Liver (tissue), 9 donors: ENCODE data around the gene EIF4E3. TPM values are rescaled to one million over a fixed set of nuclear protein-coding genes. Genes with fewer than 3 reads are reported as not detected.

Experiments used
- DNase-seq: peaks from one replicate; pipeline ENCODE4 v3.0.0-alpha.2; 2017; ENCODE audit warnings: low spot score
- H3K27ac ChIP-seq, 2 donors: one replicate each; pipeline ENCODE4 v1.7.0; 2013; ENCODE audit warnings: inconsistent platforms in 2 of 2, low read length in 2 of 2, control low read depth in 1 of 2, low read depth in 1 of 2, mild to moderate bottlenecking in 1 of 2
- H3K27me3 ChIP-seq, 4 donors: one replicate each; pipeline versions ENCODE4 v1.6.1 to v1.7.0; 2013; ENCODE audit warnings: low read length in 3 of 4, inconsistent platforms in 1 of 4, mild to moderate bottlenecking in 1 of 4, moderate library complexity in 1 of 4; ENCODE audit not compliant: control insufficient read depth in 4 of 4, insufficient read depth in 4 of 4
- H3K36me3 ChIP-seq, 4 donors: one replicate each; pipeline versions ENCODE4 v1.6.1 to v1.7.0; 2013; ENCODE audit warnings: low read length in 3 of 4, mild to moderate bottlenecking in 3 of 4, low read depth in 1 of 4, moderate library complexity in 1 of 4; ENCODE audit not compliant: control insufficient read depth in 4 of 4, insufficient read depth in 3 of 4
- H3K4me1 ChIP-seq, 4 donors: one replicate each; pipeline versions ENCODE4 v1.6.1 to v1.7.0; 2013; ENCODE audit warnings: low read length in 3 of 4, mild to moderate bottlenecking in 3 of 4, moderate library complexity in 1 of 4; ENCODE audit not compliant: control insufficient read depth in 4 of 4, insufficient read depth in 4 of 4
- H3K4me3 ChIP-seq, 3 donors: one replicate each; pipeline versions ENCODE4 v1.6.1 to v1.7.0; 2013; ENCODE audit warnings: low read length in 3 of 3, control low read depth in 1 of 3, low read depth in 1 of 3, mild to moderate bottlenecking in 1 of 3
- H3K9ac ChIP-seq, 2 donors: one replicate each; pipeline ENCODE4 v1.7.0; 2013; ENCODE audit warnings: low read length in 2 of 2, mild to moderate bottlenecking in 2 of 2, moderate library complexity in 2 of 2, control low read depth in 1 of 2, low read depth in 1 of 2
- H3K9me3 ChIP-seq, 4 donors: one replicate each; pipeline versions ENCODE4 v1.6.1 to v1.7.0; 2013; ENCODE audit warnings: low read length in 3 of 4; ENCODE audit not compliant: control insufficient read depth in 4 of 4
- CTCF ChIP-seq: fragments of 150-350 bp; IDR thresholded peaks from 2 replicates; pipeline ENCODE4 v1.5.1; 2017; ENCODE audit warnings: improper control_type of control experiment, low read depth, low read length; ENCODE audit not compliant: missing input control
- EGR1 ChIP-seq, 2 donors: IDR thresholded peaks; 2 replicates each; pipeline ENCODE4 v1.6.1; 2016 to 2018; ENCODE audit warnings: antibody characterized with exemption in 2 of 2, low read depth in 2 of 2
- FOXA1 ChIP-seq: IDR thresholded peaks from 2 replicates; pipeline ENCODE4 v1.6.1; 2016; ENCODE audit warnings: antibody characterized with exemption
- FOXA2 ChIP-seq: IDR thresholded peaks from 2 replicates; pipeline ENCODE4 v1.6.1; 2016; ENCODE audit warnings: antibody characterized with exemption
- HNF4G ChIP-seq: IDR thresholded peaks from 2 replicates; pipeline ENCODE4 v1.6.1; 2016; ENCODE audit warnings: antibody characterized with exemption
- JUND ChIP-seq, 2 donors: IDR thresholded peaks; 2 replicates each; pipeline ENCODE4 v1.6.1; 2016; ENCODE audit warnings: antibody characterized with exemption in 2 of 2
- RAD21 ChIP-seq, 2 donors: IDR thresholded peaks; 2 replicates each; pipeline ENCODE4 v1.6.1; 2016; ENCODE audit warnings: antibody characterized with exemption in 2 of 2, mild to moderate bottlenecking in 2 of 2
- REST ChIP-seq: IDR thresholded peaks from 2 replicates; pipeline ENCODE4 v1.6.1; 2016; ENCODE audit warnings: antibody characterized with exemption, mild to moderate bottlenecking
- RXRA ChIP-seq, 2 donors: IDR thresholded peaks; 2 replicates each; pipeline ENCODE4 v1.6.1; 2017 to 2018; ENCODE audit warnings: antibody characterized with exemption in 2 of 2, mild to moderate bottlenecking in 1 of 2
- SP1 ChIP-seq: IDR thresholded peaks from 2 replicates; pipeline ENCODE4 v1.6.1; 2018; ENCODE audit warnings: antibody characterized with exemption, mild to moderate bottlenecking
- TAF1 ChIP-seq: conservative IDR thresholded peaks from 2 replicates; pipeline ENCODE4 v1.6.1; 2016; ENCODE audit warnings: antibody characterized with exemption, mild to moderate bottlenecking
- YY1 ChIP-seq: IDR thresholded peaks from 2 replicates; pipeline ENCODE4 v1.6.1; 2016; ENCODE audit warnings: antibody characterized with exemption, mild to moderate bottlenecking
- ZBTB33 ChIP-seq: IDR thresholded peaks from 2 replicates; pipeline ENCODE4 v1.6.1; 2016; ENCODE audit warnings: antibody characterized with exemption
- WGBS: extraction: QIAGEN DNeasy Blood & Tissue Kit; methylation state at CpG from one replicate; pipeline ENCODE4 v1.1.7; 2013; 5-methylcytosine and 5-hydroxymethylcytosine counted together
- polyA plus RNA-seq, 2 donors: library from polyadenylated mRNA; stranded (reverse) in 1 of 2; unstranded in 1 of 2; fragments of 200-250 nt in 1 of 2; fragments of >200 nt in 1 of 2; fragmentation: Nextera tagmentation in 1 of 2; extraction: Ambion mirVana in 1 of 2; gene quantifications; one replicate each; pipeline versions ENCODE4 v1.2.1 to v1.2.3, GENCODE V29; 2013 to 2015
- total RNA-seq, 2 donors: library from RNA; depleted of rRNA; stranded (reverse); fragments of >200 nt; gene quantifications; one replicate each; pipeline ENCODE4 v1.2.3, GENCODE V29; 2014
- TF ChIP-seq, protein P1 (sequence below): IDR thresholded peaks from 2 replicates; pipeline ENCODE4 v1.6.1; 2016; ENCODE audit warnings: antibody characterized with exemption
- donor health status: healthy.
- donor health status: healthy.
- donor health status: healthy.
- donor health status: healthy.
- donor health status: healthy.

EIF4E3 gene
- total and polyA plus RNA-seq, 4 donors = 1.1 to 4.0 (median 2.6) TPM

DNA sequence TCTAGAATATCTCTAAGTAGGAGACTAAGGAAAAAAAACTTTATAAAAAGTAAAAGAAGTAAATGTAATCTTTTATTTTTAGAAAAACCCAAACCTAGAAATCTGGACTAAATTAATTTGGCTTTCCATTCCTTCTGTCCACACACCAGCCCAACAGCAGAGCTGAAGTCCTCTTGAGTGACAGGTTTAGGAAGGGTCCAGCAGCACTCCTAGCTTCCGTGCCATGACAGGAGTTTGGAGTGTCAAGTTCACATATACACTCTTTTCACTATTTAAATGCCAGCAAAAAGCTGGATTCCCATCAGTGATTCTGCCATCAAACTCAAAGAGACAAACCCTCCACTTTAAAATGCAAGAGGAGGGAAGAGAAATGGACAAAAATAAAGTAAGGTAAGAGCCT lies 46.7 kb upstream of the EIF4E3 start:
- H3K27me3 ChIP-seq = no peaks in the 10 kb centered on the region
- H3K4me1 ChIP-seq = no peaks in the 10 kb centered on the region
- H3K4me3 ChIP-seq = no peak overlapping the region
- no peak for DNase-seq
- 44% methylated on average over 1 of the region's 1 CpG for whole genome bisulfite sequencing
- TF ChIP-seq, protein P1, sequence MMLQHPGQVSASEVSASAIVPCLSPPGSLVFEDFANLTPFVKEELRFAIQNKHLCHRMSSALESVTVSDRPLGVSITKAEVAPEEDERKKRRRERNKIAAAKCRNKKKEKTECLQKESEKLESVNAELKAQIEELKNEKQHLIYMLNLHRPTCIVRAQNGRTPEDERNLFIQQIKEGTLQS = no peak
- TF ChIP-seq FOXA1 (no peak), JUND (IDR thresholded peaks at IDR 0.05) (no peak), RAD21 (IDR thresholded peaks at IDR 0.05) (no peak), HNF4G (no peak), TAF1 (no peak), RXRA (IDR thresholded peaks at IDR 0.05) (no peak), CTCF (no peak), SP1 (no peak), ZBTB33 (no peak)
- H3K9me3 ChIP-seq = no peaks in the 10 kb centered on the region
- no peaks in the 10 kb centered on the region for H3K36me3 ChIP-seq
- H3K9ac ChIP-seq = no peak overlapping the region
- H3K27ac ChIP-seq = no peak overlapping the region

GRCh38 chr3:71771126-71771525 lies 45.9 kb upstream of the EIF4E3 start:
- TF ChIP-seq YY1 (no peak), CTCF (no peak), RXRA (IDR thresholded peaks at IDR 0.05) (no peak), FOXA1 (no peak), ZBTB33 (no peak), FOXA2 (no peak), SP1 (no peak), JUND (IDR thresholded peaks at IDR 0.05) (no peak), REST (no peak), RAD21 (IDR thresholded peaks at IDR 0.05) (no peak), HNF4G (no peak), EGR1 (IDR thresholded peaks at IDR 0.05; ENCODE audit: low read depth in 2 of 2) (no peak)
- TF ChIP-seq, protein P1 = no peak

More at GRCh38 chr3:71771126-71771525, 45.9 kb upstream of the EIF4E3 start:
- Histone ChIP-seq H3K4me1 (no peaks in the 10 kb centered on the region), H3K9ac (no peak overlapping the region), H3K4me3 (no peak overlapping the region), H3K27me3 (no peaks in the 10 kb centered on the region), H3K9me3 (no peaks in the 10 kb centered on the region), H3K27ac (no peak overlapping the region), H3K36me3 (no peaks in the 10 kb centered on the region)
- DNase-seq = no peak
- WGBS = 68% methylated on average over 5 of the region's 5 CpGs
